Lower lobe of right lung (tissue), 2 donors: ENCODE results near the gene CRIP2. TPM values are rescaled to one million over a fixed set of nuclear protein-coding genes. Genes with fewer than 3 reads are reported as not detected.

Experiments used
- ATAC-seq, 2 donors: fragments of 200-7000 bp; cut with Tn5 transposase; one replicate each; pipeline ENCODE4 v1.9.1; 2020 to 2022; ENCODE audit warnings: mild to moderate bottlenecking in 2 of 2, moderate library complexity in 2 of 2
- DNase-seq: peaks from one replicate; pipeline ENCODE4 v3.0.0-alpha.2; 2020
- H3K27ac ChIP-seq: fragments of 200-600 bp; one replicate; pipeline ENCODE4 v1.8.0; 2022
- H3K27me3 ChIP-seq: fragments of 200-600 bp; one replicate; pipeline ENCODE4 v1.8.0; 2022; ENCODE audit warnings: low read depth
- H3K36me3 ChIP-seq: fragments of 200-600 bp; one replicate; pipeline ENCODE4 v1.8.0; 2022; ENCODE audit warnings: mild to moderate bottlenecking
- H3K4me1 ChIP-seq: fragments of 200-600 bp; one replicate; pipeline ENCODE4 v1.8.0; 2022
- H3K4me3 ChIP-seq: fragments of 200-600 bp; one replicate; pipeline ENCODE4 v1.8.0; 2022; ENCODE audit warnings: mild to moderate bottlenecking
- H3K9me3 ChIP-seq: fragments of 200-600 bp; one replicate; pipeline ENCODE4 v1.8.0; 2022
- intact Hi-C: fragments of 100-400 bp; cut with DNase I; formaldehyde crosslinking; loops from one replicate; pipeline ENCODE4 v1.11.0; 2022
- total RNA-seq: library from RNA; stranded (reverse); fragmentation: NEBNext Ultra II Directional; extraction: Animal tissue kit (Norgen Biotek cat#: 25700); gene quantifications from one replicate; pipeline ENCODE4 v1.2.1, GENCODE V29; 2021
- TF ChIP-seq, protein P1 (sequence below): fragments of 200-600 bp; IDR thresholded peaks from one replicate; pipeline ENCODE4 v1.8.0; 2022; ENCODE audit warnings: antibody characterized with exemption, mild to moderate bottlenecking
- donor health status: DM: no; HTN: yes; CAD: no; lungs with severe emphysema.

Gene CRIP2
- total RNA-seq, 1 donor from 2014 or later = 143 TPM

GRCh38 chr14:105466531-105467248 lies 7.9 kb upstream of the CRIP2 start:
- ATAC-seq (no peak), DNase-seq (no peak)
- no peaks in the 10 kb centered on the region for H3K9me3 ChIP-seq
- peaks cover 75% of the 10 kb centered on the region for H3K36me3 ChIP-seq
- TF ChIP-seq, protein P1, sequence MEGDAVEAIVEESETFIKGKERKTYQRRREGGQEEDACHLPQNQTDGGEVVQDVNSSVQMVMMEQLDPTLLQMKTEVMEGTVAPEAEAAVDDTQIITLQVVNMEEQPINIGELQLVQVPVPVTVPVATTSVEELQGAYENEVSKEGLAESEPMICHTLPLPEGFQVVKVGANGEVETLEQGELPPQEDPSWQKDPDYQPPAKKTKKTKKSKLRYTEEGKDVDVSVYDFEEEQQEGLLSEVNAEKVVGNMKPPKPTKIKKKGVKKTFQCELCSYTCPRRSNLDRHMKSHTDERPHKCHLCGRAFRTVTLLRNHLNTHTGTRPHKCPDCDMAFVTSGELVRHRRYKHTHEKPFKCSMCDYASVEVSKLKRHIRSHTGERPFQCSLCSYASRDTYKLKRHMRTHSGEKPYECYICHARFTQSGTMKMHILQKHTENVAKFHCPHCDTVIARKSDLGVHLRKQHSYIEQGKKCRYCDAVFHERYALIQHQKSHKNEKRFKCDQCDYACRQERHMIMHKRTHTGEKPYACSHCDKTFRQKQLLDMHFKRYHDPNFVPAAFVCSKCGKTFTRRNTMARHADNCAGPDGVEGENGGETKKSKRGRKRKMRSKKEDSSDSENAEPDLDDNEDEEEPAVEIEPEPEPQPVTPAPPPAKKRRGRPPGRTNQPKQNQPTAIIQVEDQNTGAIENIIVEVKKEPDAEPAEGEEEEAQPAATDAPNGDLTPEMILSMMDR = no peak
- H3K4me3 ChIP-seq = no peak overlapping the region
- intact Hi-C loops = no loop called here
- no peak overlapping the region for H3K27ac ChIP-seq
- H3K27me3 ChIP-seq = no peaks in the 10 kb centered on the region
- H3K4me1 ChIP-seq = peaks cover 36% of the 10 kb centered on the region

DNA sequence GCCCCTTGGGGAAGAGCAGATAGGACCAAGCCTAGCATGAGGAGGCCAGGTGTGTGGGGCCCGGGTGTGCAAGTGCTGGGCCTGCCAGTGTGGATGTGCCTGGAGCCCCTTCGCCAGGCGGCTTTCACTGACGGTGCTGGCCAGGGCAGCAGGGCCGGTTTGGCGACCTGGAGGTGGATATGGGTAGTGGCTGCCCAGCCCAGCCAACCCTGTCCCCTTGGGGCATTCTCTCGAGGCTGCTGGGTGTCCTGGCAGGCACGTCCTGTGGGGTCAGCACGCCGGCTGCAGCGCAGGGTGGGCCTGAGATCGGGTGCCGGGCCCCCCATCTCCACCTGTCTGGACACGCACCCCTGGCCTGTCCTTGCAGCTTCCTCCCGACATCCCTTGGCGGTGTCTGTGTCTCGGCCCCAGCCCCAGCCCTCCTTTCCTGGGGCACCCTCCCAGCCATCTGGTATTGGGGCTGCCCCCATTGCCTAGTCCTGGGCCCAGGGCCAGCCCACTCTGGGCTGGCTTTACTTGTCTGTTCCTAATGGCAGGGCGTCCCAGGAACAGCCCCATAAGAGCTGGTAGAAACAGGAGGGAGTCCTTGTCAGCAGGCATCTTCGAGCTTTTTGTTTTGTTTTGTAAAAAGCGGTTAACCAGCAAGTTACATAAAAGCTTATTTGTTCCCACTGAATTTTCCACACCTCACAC lies 7.2 kb upstream of the CRIP2 start:
- TF ChIP-seq, protein P1 = no peak
- Histone ChIP-seq H3K4me3 (no peak overlapping the region), H3K27me3 (no peaks in the 10 kb centered on the region), H3K4me1 (peaks cover 43% of the 10 kb centered on the region), H3K36me3 (peaks cover 68% of the 10 kb centered on the region), H3K9me3 (no peaks in the 10 kb centered on the region), H3K27ac (no peak overlapping the region)
- intact Hi-C loops = no loop called here
- DNase-seq = no peak
- no peak for ATAC-seq

DNA sequence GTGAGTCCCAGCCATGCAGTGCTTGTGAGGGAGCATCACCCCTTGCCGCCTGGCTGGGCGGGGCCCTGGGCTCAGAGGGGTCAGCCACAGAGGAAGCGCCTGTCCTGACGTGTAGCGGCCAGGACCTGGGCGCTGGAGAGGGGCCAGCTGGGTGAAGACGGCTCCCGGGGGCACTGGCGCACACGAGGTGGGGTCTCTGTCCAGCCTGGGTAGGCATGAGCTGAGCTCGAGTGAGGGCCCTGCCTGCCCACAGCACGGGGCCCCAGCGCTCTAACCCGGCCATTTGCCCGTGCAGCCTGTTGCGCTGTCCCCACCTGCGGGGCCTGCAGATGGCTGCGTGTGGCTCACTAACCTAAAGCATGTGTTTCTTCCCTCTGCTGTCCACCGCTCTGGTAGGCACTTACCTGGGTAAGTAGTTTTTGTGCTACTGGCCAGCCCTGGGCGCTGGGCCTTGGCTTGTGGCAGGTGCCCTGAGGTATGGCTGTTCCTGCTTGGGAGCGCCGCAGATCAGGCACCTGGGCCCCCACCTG lies 6.6 kb upstream of the CRIP2 start:
- Histone ChIP-seq H3K36me3 (peaks cover 64% of the 10 kb centered on the region), H3K9me3 (no peaks in the 10 kb centered on the region), H3K27ac (no peak overlapping the region), H3K27me3 (no peaks in the 10 kb centered on the region), H3K4me1 (peaks cover 49% of the 10 kb centered on the region), H3K4me3 (no peak overlapping the region)
- intact Hi-C loops = no loop called here
- TF ChIP-seq, protein P1 = no peak
- ATAC-seq (no peak), DNase-seq (no peak)

GRCh38 chr14:105468621-105469241 lies 5.9 kb upstream of the CRIP2 start:
- Histone ChIP-seq H3K4me1 (peaks cover 57% of the 10 kb centered on the region), H3K4me3 (no peak overlapping the region), H3K9me3 (no peaks in the 10 kb centered on the region), H3K27me3 (no peaks in the 10 kb centered on the region), H3K27ac (peak overlapping the region; percentile 31), H3K36me3 (peaks cover 56% of the 10 kb centered on the region)
- intact Hi-C loops = no loop called here
- ATAC-seq = no peak
- TF ChIP-seq, protein P1 = no peak
- DNase-seq = no peak

GRCh38 chr14:105469456-105470349 lies 4.9 kb upstream of the CRIP2 start:
- ATAC-seq = no peak
- Histone ChIP-seq H3K27me3 (no peaks in the 10 kb centered on the region), H3K4me3 (no peak overlapping the region), H3K27ac (peak overlapping the region; percentile 31), H3K4me1 (peaks cover 61% of the 10 kb centered on the region), H3K9me3 (no peaks in the 10 kb centered on the region), H3K36me3 (peaks cover 47% of the 10 kb centered on the region)
- TF ChIP-seq, protein P1 = no peak
- DNase-seq = no peak
- intact Hi-C loops = no loop called here
